COR-L47 (cell line): Measurements from ENCODE around the gene CAMKMT.
A peak's percentile ranks its signal among the peaks of the same experiment; 100 is the strongest.
"Not testable (repeated sequence)": the region's sequence is repeated elsewhere in the genome, so short reads cannot be mapped to it uniquely, and the experiment has no call there.

Experiments
- DNase-seq: peaks from one replicate; lab custom pipeline; 2025; lab: John Stamatoyannopoulos, UW

The CAMKMT gene

DNA sequence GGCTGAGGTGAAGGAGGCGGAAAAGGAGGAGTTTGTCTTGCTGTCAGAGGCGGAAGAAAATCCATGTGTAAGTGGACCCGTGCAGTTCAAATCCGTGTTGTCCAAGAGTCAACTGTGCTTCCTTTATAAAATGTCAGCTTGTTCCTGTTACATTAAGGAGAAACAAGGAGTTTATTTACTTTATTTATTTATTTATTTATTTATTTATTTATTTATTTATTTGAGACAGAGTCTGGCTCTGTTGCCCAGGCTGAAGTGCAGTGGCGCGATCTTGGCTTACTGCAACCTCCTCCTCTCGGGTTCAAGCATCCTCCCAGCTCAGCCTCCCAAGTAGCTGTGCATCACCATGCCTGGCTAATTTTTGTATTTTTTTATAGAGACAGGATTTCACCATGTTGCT is 143.9 kb downstream of the CAMKMT start:
- DNase-seq, result not testable (repeated sequence)

DNA sequence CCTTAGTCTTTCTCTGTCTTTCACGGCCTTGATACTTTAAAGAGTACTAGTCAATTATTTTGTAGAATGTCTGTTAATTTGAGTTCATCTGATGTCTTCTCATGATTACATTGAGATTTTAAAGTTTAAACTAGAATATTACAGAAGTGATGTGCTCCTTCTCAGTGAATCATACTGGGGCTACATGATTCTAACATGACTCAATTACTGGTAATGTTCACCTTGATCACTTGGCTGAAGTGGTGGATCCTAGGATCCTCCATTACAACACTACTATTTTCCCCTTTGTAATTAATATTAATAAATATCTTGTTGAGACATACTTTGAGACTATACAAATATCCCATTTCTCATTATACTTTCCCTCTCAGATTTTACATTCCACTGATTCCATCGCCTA is 148.5 kb downstream of the CAMKMT start:
- DNase-seq, result no peak

DNA sequence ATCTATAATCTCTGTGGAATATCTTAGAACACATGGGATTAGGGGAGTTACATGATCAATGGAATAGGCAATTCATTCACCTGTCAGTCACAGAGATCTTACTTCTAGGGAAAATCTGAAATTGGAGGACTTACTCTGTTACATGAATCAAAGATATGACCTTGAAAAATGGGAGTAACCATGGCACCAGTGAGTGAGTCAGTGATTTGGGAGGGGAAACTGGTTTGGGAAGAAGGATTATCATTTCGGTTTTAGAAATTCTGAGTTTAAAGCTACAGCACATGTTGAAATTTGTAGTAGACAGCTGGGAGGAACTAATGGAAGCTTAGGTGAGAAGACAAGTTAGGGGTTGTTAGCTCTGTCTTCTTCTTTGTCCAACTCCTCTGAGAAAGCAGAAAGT is 153.7 kb downstream of the CAMKMT start:
- no peak for DNase-seq

DNA sequence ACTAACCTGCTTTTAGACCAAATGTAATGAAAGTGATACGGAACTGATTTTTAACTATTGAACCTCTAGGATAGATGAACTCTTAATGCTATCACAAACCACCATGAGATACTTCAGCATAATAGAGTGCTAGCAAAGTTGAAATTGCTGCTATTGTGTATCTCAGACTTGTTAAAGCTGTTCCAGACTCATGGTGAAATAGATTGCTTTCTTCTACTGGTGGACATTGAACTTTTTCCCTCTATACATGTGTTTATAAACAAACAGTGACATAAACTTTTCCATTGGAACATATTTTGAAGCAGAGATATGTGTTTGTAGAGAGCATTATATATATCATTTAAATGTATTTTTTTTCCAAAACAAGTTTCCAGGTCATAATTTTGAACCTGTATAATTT is 157.3 kb downstream of the CAMKMT start:
- DNase-seq, result no peak

DNA sequence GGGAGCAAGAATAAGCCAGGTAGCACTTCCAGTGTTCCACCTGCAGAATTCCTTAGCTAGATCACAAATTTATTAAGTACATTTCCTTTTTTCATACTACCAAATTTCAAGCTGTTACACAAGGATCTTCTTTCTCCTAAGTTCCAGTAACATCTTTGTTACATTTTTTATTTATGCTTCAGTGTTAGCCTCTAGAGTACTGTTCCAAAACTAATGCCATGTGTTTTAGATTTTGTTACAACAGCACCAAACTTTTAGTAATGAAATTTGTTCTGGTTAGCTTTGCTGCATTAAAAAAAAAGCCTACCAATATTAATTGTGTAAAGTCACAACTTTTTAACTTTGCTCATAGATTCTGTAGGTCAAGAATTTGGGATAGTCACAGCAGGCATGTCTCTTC is 161.1 kb downstream of the CAMKMT start:
- DNase-seq, result no peak

DNA sequence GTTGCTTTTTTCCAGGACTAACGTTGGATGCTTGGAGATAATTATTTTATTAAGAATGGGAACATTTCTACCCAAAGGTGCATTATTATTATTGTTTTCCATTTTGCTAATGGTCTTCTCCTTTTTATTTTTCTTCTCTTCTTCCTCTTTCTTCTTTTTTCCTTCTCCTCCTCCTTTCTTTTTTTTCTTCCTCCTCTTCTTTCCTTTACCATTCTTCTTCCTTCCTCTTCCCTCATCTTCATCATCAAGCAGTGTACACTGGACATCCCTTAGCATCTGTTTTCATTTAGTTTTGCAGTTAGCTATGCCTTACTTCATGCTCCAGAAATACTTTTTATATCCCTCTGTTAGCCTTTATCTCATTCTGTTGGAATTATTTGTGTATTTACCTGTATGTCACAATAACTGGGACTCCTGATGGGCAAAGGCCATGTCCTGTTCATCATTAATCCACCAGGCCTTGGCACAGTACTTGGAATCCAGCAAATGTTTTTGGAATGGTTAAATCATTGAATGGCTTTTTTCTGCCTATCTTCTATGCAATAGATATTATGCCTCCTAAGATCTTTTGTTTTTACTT is 162.7 kb downstream of the CAMKMT start:
- DNase-seq, result no peak

DNA sequence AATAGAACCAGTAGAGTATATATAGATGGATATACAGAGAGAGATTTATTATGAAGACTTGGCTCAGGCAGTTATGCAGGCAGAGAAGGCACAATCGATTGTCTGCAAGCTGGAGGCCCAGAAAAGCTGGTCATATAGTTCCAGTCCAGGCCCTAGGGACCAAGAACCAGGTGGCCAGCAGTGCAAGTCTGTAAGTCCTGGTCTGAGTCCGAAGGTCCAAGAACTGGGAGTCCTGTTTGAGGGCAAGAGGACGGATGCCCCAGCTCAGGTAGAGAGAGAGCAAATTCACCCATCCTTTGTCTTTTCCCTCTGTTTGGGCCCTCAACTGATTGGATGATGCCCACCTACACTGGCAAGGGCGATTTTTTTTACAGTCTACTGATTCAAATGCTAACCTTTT is 164.6 kb downstream of the CAMKMT start:
- DNase-seq, result no peak

DNA sequence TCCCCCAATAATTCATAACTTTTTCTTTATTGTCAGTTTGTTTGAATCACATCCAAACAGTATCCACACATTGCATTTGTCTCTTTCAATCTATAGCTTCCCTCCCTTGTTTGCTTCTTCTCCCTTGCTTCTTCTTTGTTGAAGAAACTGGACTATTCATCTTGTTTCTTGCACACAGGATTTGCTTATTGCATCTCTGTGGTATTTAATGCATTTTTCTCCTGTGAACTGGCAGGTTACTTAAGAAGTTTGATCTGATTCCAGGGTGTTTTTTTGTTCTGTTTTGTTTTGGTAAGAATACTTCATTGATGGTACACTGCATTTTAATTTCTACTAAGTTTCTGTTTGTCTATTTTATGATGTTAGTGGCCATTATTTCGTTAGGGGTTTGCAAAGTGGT is 166.8 kb downstream of the CAMKMT start:
- DNase-seq, result no peak

DNA sequence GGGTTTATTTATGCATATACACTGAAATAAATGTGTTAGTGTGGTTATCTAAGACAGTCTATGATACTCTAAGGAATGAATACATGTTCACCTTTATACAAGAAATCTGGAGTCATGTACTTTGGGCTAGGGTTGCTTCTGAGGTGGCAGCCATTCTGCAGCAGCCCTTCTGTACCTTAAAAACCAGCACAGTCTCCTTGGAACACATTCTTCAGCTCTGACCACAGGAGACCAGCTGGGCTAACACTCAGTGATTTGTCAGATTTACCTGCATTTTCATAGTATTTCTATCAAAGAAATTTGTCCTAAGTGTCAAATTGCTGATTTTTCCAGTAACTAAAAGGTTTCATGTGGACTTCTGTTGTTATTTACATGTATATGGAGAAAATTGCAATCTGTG is 167.7 kb downstream of the CAMKMT start:
- no peak for DNase-seq

DNA sequence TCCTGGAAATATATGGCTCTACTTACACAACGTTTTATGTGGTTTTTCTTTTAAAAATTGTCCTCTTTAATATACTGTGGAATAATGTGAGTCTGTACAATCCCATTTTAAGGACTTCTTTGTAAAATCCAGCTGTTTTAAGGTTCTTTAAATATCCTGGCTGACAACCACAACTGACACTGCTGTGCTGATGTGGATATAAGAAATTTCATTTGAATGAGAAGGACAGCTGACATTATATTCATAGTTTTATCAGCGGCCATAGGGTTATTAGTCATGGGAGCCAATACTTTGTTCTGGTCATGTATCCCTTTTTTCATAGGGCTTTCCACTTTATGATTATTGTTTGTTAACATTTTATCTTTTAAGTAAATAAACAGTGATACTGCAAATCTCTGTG is 169.5 kb downstream of the CAMKMT start:
- no peak for DNase-seq

DNA sequence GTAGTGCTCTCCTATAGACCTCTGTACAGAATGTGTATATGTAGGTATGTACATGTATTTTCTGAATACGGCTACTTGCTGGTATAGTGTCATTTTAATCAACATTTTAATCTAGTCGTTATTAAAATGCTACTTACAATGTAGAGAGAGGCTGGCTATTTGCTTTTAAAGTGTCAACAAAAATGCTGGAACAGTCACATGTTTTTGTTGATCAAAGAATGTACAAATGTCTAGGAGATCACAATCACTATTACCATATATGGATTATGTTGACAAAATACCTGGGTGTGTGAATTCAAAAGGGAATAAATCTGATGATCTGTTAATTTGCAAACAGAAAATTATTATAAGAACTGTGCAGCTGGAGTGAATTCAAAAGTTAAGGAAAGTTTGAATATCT is 170.3 kb downstream of the CAMKMT start:
- no peak for DNase-seq

DNA sequence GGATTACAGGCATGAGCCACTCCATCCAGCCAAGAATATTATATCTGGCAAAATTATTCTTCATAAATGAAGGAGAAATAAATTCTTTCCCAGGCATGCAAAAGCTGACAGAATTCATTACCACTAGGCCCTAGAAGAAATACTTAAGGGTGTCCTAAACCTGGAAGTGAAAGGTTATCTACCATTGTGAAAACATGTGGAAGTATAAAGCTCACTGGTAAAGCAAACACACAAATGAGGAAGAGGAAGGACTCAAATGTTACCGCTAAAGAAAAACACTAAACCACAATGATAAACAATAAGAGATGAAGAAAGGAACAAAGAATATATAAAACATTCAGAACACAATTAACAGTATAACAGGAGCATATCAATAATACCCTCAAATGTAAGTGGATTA is 171.8 kb downstream of the CAMKMT start:
- no peak for DNase-seq

DNA sequence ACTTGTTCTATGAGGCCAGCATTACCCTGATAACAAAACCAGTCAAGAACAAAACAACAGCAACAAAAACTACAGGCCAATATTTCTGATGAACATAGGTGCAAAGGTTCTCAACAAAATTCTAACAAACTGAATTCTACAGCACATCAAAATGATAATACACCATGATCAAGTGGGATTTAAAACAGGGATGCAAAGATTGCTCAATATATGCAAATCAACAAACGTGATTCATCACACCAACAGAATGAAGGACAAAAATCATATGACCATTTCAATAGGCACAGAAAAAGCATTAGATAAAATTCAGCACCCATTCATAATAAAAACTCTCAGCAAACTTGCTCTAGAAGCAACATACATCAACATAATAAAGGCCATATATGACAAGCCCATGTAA is 173.6 kb downstream of the CAMKMT start:
- DNase-seq, result no peak

DNA sequence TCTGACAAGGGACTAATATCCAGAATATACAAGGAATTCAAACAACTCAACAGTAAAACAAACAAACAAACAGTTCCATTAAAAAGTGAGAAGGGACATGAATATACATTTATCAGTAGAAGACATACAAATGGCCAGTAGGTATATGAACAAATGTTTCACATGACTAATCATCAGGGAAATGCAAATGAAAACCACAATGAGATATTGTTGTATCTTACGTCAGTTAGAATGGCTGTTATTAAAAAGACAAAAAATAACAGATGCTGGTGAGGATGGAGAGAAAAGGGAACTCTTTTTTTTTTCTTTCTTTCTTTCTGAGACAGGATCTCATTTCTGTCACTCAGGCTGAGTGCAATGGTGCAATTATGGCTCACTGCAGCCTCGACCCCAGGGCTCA is 175.5 kb downstream of the CAMKMT start:
- DNase-seq, result no peak

DNA sequence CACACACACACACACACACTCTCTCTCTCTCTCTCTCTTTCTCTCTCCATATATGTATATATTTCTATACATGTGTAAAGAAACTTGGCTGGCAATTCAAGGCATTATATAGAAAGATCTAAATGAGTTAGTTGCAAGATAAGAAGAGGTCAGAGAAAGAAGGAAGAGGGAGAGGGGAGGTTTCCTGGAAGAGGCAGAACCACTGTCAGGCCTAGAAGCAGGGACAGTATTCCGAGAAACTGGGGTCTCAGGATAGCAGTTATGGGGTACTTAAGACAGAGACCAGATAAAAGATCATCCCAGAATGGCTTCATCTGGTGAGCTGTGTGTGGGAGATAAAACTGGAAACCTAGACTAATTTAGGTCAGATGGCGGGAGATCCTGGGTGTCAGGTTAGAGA is 180.8 kb downstream of the CAMKMT start:
- no peak for DNase-seq

DNA sequence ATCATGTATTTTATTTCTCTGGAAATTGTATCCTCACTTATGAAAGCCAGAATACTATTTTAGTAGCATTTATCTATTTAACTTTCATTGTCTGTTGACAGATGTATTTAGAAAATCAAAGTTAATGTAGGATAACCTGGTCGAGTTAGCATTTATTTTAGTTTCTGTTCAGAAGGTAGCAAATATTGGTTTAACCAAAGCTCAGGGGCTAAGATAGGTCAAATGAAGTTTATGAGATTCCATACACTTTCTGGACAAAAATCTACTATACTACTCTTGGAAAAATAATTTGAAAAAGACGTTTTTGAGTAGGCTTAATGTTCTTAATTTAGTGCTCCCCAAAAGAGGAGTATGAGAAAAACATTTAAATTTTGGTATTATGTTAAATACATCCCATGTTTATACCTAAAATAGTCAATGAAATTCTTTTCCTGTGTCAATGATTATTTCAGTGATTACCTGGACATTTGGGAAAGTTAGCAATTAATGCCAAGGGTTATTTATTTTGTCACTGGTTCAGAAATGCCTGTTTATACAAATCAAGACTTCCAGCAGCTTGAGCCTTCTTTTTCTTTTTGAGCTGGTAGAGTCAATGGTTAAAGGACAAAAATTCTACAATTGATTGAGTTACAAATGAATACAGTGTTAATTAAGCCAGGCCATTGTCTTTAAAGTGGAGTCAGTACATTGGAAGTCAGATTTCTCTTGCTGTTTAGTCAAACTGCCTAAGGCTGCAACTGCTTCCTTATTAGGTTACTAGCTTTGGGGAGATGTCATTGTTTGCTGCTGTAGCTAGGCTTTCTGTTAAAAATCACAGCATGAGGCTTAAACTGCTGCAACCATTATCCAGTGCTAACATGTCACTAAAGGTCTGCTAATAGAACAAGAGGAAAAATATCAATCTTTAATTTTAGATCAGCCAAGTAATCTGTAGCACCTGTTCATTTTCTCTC is 182.3 kb downstream of the CAMKMT start:
- peak; percentile 90 for DNase-seq

DNA sequence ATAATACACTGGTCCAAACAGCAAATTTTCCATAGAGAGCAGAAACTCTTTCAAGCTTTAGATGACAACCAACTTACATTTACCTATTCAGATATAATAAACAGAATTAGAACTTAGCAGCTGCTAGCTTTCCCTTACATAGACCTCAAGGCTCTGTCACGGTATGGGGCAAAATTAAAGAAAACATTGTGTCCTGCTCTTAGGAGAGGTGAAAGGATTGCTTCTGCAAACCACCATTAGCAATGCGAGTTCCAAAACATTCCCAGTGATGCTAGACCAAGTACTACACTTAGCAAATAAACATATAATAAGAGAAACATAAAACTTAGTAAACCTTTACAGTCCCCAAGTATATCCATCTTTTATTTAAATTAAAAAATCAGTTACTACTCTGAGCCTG is 183.3 kb downstream of the CAMKMT start:
- peak; percentile 18 for DNase-seq

DNA sequence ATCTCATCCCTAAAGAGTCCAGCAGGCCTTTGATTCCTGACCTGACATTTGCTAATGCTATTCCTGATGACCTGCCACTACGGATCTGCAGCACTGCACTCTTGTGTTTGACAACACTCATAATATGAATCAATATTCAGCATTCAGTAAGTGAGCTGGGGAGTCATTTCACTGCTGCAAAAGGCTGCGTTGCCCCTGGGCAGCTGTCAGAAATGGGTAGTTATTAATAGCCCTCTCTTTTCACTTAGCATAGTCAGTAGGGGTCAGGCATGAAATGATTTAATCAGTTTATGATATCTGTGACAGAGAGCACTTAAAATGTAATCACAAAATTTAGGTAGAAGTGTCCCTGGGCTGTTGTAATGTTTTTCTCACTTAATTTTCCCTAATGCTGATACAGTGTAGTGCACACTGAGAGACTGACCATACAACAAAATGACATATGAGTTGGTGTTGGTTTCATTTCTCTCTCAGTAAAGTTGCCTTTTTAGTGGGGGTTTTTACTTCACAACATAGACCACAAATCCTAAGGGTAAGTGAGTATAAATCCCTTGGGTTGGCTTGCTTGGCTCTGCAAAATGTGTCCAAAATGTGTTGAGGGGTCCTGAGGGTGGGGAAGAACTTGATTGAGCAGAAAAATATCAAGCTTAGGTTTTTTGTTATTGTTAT is 184.8 kb downstream of the CAMKMT start:
- DNase-seq, result no peak

DNA sequence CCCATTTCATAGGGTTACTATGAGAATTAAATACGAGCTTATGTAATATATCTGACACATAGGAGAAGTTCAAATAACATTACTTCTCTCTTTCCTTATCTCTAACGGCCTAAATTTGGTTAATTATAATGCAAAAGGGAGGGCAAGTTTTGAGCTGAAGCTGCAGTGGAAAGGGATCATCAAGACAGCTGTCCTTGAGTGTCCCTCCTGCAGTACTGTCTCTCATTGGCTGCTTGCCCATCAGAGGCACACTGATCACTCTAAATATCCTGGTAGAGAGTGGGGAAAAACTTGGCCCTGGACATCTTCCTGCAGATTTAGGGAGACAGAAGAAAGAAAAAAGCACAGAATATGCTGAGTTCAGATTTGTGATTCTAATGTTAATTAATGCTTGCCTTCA is 186.0 kb downstream of the CAMKMT start:
- DNase-seq, result no peak

DNA sequence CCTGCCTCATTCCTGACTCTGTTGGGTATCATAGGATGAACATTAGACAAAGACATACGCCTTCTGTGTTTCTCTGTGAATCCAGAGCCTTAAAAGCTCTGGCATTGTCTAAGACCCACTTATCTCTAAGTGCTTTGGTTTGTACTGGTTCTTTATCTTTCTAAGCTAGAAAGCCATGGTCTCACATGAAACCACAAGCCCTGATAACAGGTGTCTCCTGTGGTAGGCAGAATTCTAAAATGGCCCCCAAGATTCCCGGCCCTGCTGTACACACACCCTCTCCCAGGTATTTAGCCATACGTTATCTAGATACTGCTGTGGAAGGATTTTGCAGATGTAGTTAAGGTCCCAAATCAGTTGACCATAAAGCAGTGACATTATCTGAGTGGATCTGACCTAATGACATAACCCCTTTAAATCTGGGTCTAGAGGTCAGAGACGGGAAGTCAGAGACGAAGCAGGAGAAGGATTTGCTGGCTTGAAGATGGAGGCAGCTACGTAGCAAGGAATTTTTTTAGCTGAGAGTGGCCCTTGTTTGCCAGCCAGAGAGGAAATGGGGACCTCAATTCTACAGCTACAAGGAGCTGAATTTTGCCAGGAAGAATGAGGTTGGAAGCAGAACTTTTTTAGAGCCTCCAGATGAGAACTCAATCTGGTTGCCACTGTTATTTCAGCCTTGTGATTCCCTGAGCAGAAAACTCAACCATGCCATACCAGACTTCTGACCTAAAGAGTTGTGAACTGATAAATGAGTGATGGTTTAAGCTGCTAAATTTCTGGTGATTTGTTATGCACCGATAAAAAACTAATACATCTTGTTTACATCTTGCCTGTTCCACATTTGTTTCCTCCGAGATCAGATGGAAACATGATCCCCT is 186.7 kb downstream of the CAMKMT start:
- no peak for DNase-seq

DNA sequence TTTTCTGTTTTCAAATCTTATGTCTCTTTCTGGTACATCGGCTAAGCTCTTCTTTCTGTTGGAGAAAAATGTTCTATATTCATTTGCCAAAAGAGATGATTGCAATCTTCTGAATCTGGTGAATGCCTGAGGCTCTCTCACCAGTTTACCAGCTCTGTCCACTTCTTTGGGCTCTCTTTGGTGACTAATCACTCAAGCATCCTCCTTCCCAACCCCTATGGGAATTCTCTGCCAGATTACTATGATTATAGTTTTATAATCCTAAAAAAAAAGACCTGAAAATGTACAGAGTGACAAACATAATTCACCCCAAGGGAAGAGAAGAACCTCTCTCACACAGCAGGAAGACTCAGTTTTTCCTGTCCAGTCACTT is 187.3 kb downstream of the CAMKMT start:
- no peak for DNase-seq

DNA sequence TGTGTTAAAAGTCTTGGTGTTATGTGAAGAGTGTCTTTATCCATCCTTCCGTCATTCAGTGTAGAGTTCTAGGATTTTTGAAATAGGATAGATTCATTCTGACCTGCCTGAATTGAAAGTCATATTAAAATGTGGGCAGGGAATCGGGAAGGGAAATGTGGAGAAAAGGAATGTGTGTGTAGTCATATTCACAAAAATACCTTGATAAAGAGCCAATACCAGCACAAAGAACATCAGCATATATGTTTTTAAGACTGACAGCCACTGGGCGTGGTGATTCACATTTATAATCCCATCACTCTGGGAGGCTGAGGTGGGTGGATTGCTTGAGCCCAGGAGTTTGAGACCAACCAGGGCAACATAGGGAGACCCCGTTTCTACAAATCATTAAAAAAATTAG is 188.1 kb downstream of the CAMKMT start:
- DNase-seq, result no peak
